Ectodermal cell (in vitro differentiated cells): ENCODE measurements around the gene MMP7.
"Not testable (repeated sequence)": the region's sequence is repeated elsewhere in the genome, so short reads cannot be mapped to it uniquely, and the experiment has no call there.

Experiments
- H3K27ac ChIP-seq: 2 replicates; pipeline ENCODE4 v1.7.0; 2013; ENCODE audit warnings: mild to moderate bottlenecking, low read depth, low read length; ENCODE audit not compliant: insufficient read depth, poor library complexity, severe bottlenecking
- H3K27me3 ChIP-seq: 2 replicates; pipeline ENCODE4 v1.7.0; 2013; ENCODE audit warnings: mild to moderate bottlenecking, low read length; ENCODE audit not compliant: insufficient read depth, control insufficient read depth, poor library complexity, severe bottlenecking
- H3K36me3 ChIP-seq: one replicate; pipeline ENCODE4 v1.7.0; 2013; ENCODE audit warnings: low read length; ENCODE audit not compliant: control insufficient read depth, insufficient read depth
- H3K4me1 ChIP-seq: one replicate; pipeline ENCODE4 v1.7.0; 2013; ENCODE audit warnings: low read length; ENCODE audit not compliant: control insufficient read depth, insufficient read depth
- H3K4me3 ChIP-seq: 2 replicates; pipeline ENCODE4 v1.7.0; 2013; ENCODE audit warnings: low read depth, low read length, control low read depth; ENCODE audit not compliant: insufficient read depth
- H3K9me3 ChIP-seq: 2 replicates; pipeline ENCODE4 v1.7.0; 2013; ENCODE audit warnings: mild to moderate bottlenecking, low read length, moderate library complexity; ENCODE audit not compliant: control insufficient read depth
- WGBS, 2 experiments: methylation state at CpG; one replicate each; pipeline ENCODE4 v1.1.7; 2013; ENCODE audit warnings: missing lambda C conversion rate in 2 of 2; 5-methylcytosine and 5-hydroxymethylcytosine counted together

MMP7 gene

DNA sequence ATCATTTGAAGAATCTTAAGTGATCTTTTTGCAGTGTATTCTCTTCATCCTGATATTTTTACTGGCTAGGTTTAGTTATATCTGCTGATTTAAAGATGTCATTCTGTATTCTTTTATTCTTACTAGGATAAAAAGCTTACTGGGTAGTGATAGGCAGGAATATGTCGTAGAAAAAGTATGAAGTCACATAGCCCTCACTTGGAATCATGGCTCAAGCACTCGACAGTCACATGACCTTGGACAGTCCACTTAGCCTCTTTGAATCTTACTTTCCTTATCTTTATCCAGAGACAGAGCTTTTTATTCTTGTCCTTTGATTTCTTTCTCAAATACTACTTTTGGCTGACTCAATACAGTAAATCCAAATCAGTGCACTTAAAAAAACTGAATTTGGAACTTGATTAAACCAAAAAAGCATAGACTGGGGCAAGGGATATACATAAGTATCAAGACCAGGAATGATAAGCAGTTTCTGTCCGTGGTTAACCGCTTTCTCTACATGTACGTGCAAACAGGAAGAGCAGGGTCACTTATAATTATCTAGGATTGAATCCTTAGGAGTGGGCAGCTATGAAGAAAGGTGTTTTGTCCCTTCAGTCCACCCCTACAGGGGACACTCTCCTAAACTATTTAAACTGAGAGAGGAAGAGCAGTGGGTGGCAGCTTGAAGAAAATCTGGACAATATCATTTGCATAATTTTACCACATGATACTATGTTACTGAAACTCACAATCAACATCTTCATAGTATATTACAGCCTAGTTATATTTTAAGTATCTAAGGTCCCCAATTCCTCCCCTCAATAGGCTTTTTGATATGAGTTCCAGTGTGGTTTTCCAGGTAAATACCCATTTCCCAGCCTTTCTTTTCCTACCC, 8.0 kb downstream of the MMP7 start:
- Histone ChIP-seq H3K4me3 (no peak overlapping the region), H3K4me1 (no peaks in the 10 kb centered on the region), H3K36me3 (no peaks in the 10 kb centered on the region), H3K27ac (no peak overlapping the region), H3K27me3 (no peaks in the 10 kb centered on the region), H3K9me3 (no peaks in the 10 kb centered on the region)
- WGBS, 2 experiments: 87 to 94% methylated on average over 5 of the region's 5 CpGs

DNA sequence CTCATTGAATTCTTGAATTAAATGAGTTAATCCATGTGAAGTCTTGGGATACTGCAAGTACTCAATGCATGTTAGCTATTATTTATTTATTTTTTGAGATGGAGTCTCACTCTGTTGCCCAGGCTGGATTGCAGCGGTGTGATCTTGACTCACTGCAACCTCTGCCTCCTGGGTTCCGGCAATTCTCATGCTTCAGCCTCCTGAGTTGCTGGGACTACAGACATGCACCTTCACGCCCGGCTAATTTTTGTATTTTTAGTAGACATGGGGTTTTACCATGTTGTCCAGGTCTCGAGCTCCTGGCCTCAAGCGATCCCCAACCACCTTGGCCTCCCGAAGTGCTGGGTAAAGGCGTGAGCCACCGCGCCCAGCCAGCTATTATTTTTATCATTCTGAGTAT, 9.4 kb downstream of the MMP7 start:
- Histone ChIP-seq H3K36me3 (no peaks in the 10 kb centered on the region), H3K27me3 (no peaks in the 10 kb centered on the region), H3K4me1 (no peaks in the 10 kb centered on the region), H3K27ac (no peak overlapping the region), H3K4me3 (no peak overlapping the region), H3K9me3 (no peaks in the 10 kb centered on the region)
- WGBS, 2 experiments: 92 to 96% methylated on average over 8 to 10 of the region's 10 CpGs

DNA sequence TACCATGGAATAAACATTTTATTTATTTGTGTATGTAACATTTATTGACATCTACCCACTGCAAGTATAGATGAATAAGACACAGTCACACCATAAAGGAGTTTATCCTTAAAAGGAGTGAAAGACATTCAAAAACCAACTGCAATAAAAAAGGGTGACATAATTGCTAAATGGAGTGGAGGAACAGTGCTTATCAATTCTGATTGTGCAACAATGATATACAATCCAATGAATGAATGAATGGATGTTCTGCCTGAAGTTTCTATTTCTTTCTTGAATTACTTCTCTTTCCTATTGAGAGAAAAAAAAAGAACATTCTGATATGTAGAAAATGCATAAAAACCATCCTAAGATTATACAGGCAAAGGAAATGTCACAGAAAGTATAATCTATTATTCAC, 10.0 kb downstream of the MMP7 start:
- no peaks in the 10 kb centered on the region for H3K9me3 ChIP-seq
- H3K4me1 ChIP-seq: no peaks in the 10 kb centered on the region
- no peak overlapping the region for H3K4me3 ChIP-seq
- no peak overlapping the region for H3K27ac ChIP-seq
- H3K27me3 ChIP-seq: no peaks in the 10 kb centered on the region
- H3K36me3 ChIP-seq: no peaks in the 10 kb centered on the region

DNA sequence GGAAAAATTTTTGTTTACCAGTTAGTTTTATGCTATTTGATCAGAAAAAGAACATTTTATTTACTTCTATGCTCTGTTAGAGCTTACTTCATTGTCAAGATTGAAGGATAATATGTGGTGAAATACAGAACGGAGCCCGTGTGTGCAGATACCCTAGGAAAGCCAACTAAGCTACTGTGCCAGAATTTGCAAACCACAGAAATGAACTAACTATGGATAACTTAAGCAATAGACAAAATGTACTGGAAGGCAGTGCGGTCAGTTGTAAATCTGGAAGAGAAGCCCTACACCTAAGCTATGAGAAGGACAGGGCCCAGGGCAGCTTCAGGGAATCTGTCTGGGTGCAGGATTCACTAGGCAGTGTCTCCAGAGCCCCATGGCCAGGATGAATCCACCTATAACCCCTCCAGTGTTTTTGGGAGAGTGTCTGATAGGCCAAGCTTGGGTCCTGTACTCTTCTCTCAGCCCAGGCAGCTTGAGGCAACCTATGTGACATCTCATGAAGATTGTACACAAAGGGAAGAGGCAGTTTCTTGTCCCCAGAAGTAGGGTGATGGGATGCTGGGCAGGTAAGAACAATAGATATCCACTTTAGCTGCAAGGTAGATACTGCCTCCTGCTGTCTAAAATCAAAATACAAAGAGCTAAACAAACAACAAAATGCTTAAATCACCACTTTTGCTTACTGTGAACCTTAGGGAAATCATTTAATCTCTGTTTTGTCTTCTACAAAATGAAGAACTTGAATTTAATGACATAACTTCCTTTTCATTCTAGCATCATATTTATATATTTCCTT, 12.1 kb downstream of the MMP7 start:
- Histone ChIP-seq H3K36me3 (no peaks in the 10 kb centered on the region), H3K4me3 (no peak overlapping the region), H3K4me1 (no peaks in the 10 kb centered on the region), H3K9me3 (no peaks in the 10 kb centered on the region), H3K27me3 (no peaks in the 10 kb centered on the region), H3K27ac (no peak overlapping the region)
- 91 to 97% methylated on average over 3 of the region's 3 CpGs for WGBS, 2 experiments

DNA sequence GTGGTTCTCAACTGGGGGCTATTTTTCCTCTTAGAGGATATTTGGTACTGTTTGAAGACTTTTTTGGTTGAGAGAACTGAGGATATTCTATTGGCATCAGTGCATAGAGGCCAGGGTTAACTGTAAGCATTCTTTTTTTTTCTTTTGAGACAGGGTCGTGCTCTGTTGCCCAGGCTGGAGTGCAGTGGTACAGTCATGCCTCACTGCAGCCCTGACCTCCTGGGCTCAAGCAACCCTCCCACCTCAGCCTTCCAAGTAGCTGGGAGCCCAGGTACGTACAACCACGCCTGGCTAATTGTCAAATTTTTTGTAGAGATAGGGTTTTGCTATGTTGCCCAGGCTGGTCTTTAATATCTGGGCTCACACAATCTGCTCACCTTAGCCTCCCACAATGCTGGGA, 12.9 kb downstream of the MMP7 start:
- Histone ChIP-seq H3K9me3 (no peaks in the 10 kb centered on the region), H3K36me3 (no peaks in the 10 kb centered on the region), H3K4me3 (no peak overlapping the region), H3K27me3 (no peaks in the 10 kb centered on the region), H3K4me1 (no peaks in the 10 kb centered on the region), H3K27ac (no peak overlapping the region)
- 84 to 88% methylated on average over 3 of the region's 3 CpGs for WGBS, 2 experiments

DNA sequence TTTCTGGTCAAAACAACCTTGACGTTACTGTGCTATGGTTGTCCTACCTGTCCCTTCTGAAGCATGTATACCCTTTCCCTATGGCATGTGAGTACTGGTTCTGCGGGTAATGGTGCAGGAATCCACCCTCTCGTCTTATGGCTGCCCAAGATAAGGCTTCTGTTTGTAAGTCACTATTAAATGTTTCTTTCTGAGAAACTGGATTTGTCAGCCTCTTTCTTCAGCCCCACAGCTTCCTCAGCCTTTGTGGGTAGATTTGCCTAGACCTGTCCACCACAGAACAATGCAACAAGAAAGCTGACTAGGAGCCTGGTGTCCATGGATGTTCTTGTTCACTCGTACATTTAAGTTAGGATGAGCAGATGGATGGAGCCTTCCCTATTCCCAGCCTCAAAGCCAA, 14.4 kb downstream of the MMP7 start:
- Histone ChIP-seq H3K9me3 (no peaks in the 10 kb centered on the region), H3K4me3 (no peak overlapping the region), H3K27me3 (no peaks in the 10 kb centered on the region), H3K27ac (no peak overlapping the region), H3K36me3 (no peaks in the 10 kb centered on the region), H3K4me1 (no peaks in the 10 kb centered on the region)
- 94 to 96% methylated on average over 4 of the region's 4 CpGs for WGBS, 2 experiments

DNA sequence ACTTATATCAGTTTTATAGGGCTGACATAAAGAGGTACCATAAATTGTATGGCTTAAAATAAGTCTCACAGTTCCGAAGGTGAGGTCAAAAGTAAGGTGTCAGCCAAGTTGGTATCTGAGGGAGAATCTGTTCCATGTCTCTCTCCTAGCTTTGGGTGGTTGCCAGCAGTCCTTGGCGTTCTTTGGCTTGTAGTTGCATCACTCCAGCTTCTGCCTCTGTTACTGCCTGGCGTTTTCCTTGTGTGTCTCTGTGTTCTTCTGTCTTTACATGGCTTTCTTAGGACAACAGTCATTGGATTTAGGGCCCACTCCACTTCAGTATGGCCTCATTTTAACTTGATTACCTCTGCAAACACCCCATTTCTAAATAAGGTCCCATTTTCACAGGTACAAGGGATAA, 16.7 kb downstream of the MMP7 start:
- 87 to 92% methylated on average over 3 of the region's 3 CpGs for WGBS, 2 experiments
- Histone ChIP-seq H3K27ac (no peak overlapping the region), H3K27me3 (no peaks in the 10 kb centered on the region)

DNA sequence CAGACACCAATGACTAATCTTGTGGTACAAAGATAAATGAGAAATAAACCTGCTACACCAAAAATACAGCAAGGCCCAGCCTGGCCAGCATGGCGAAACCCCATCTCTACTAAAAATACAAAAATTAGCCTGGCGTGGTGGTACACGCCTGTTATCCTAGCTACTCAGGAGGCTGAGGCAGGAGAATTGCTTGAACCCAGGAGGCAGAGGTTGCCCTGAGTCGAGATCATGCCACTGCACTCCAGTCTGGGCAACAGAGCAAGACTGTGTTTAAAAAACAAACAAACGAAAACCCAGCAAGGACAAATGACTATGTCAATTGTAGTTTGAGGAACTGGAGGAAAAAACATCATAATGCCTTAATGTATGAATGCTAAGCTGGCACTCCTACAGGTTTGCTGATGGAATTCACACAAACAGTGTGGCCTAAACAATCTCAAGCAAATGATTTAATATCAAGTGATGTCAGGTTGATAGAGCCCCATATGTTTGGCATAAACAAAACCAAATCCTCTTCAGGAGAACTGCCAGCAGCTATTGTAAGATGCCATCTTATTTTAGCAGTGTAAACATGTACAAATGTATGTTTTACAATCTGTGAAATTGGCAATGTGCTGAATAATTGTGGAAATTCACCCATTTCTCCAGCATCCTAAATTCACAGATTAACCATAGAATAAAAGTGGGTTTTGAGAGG, 20.0 kb downstream of the MMP7 start:
- H3K36me3 ChIP-seq: no peaks in the 10 kb centered on the region
- H3K4me3 ChIP-seq: no peak overlapping the region
- H3K9me3 ChIP-seq: no peaks in the 10 kb centered on the region
- H3K27me3 ChIP-seq: no peaks in the 10 kb centered on the region
- H3K4me1 ChIP-seq: no peaks in the 10 kb centered on the region
- WGBS, 2 experiments: 90 to 91% methylated on average over 5 of the region's 5 CpGs
- no peak overlapping the region for H3K27ac ChIP-seq

More for the DNA sequence above, 16.7 kb downstream of the MMP7 start:
- Histone ChIP-seq H3K9me3 (no peaks in the 10 kb centered on the region), H3K4me1 (no peaks in the 10 kb centered on the region), H3K4me3 (no peak overlapping the region), H3K36me3 (no peaks in the 10 kb centered on the region)

DNA sequence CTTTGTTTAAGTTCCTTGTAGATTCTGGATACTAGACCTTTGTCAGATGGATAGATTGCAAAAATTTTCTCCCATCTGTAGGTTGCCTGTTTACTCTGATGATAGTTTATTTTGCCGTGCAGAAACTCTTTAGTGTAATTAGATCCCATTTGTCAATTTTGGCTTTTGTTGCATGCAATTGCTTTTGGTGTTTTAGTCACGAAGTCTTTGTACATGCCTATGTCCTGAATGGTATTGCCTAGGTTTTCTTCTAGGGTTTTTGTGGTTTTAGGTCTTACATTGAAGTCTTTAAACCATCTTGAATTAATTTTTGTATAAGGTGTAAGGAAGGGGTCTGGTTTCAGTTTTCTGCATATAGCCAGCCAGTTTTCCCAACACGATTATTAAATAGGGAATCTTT, 27.7 kb downstream of the MMP7 start:
- not testable (repeated sequence) for H3K9me3 ChIP-seq, H3K4me3 ChIP-seq, H3K27ac ChIP-seq, H3K27me3 ChIP-seq, H3K4me1 ChIP-seq, H3K36me3 ChIP-seq
- 96 to 100% methylated on average over 3 of the region's 3 CpGs for WGBS, 2 experiments

DNA sequence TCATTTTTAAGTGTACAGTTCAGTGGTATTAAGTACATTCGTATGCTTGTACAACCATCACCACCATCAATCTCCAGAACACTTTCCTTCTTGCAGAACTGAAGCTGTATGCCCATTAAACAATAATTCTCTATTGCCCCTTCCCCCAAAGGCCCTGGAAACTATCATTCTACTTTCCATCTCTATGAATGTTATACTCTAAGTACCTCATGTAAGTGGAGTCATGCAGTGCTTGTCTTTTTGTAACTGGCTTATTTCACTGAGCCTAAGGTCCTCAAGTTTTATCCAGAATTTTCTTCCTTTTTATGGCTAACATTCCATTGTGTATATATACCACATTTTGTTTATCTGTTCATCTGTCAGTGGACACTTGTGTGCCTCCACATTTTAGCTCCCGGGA, 29.7 kb downstream of the MMP7 start:
- 94 to 100% methylated on average over 2 of the region's 2 CpGs for WGBS, 2 experiments
- H3K4me3 ChIP-seq: no peak overlapping the region
- H3K36me3 ChIP-seq: no peaks in the 10 kb centered on the region
- no peaks in the 10 kb centered on the region for H3K27me3 ChIP-seq
- no peaks in the 10 kb centered on the region for H3K4me1 ChIP-seq
- no peak overlapping the region for H3K27ac ChIP-seq
- H3K9me3 ChIP-seq: no peaks in the 10 kb centered on the region
